ENCODE results near the gene ANP32E.

- TF ChIP-seq CTCF (IDR thresholded peaks at IDR 0.05 in 2 of 3, conservative IDR thresholded peaks at IDR 0.05 in 1 of 3; ENCODE audit: borderline replicate concordance in 1 of 3, insufficient read depth in 1 of 3, low read depth in 2 of 3, low read length in 2 of 3): no peak
- TF ChIP-seq SRF (IDR thresholded peaks at IDR 0.05; ENCODE audit: low read depth): no peak
- TF ChIP-seq POLR2AphosphoS5 (IDR thresholded peaks at IDR 0.05; ENCODE audit: low read depth, low read length): no peak
Observed at GRCh38 chr1:150226486-150226885, 9.4 kb downstream of the ANP32E start.
